ENCODE results near the gene ANKS1A.

The ANKS1A gene

DNA sequence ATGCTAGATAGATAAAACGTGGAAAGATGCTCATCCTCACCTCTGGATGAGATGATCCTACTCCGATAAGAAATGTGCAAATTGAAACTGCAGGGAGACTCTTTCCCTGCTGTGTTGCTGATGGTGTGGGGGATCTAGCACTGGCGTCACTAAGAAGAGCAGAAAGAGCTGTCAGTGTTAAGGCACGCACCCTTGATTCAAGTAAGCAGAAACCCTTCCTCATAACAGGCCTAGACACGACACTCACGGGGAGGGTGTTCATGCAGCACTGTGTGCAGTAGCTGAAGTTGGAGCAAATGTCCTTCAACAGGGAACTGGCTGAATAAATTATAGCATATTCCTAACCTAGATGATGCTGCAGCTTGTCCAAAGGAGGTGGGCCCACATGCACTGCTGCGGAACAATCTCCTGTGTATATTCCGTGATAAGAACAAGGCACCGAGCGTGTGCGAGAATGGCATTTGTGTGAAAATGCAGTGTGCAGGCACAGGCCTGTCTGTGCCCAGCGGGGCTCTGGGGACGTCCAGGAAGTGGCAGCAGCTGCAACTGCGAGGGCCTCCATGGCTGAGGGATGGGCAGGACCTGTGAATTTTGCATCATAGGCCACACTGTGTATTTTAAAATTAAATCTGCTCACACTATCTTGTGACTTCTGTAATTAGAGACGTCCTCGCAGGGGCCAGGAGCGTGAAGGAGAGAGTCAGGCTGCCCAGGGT lies 188.1 kb downstream of the ANKS1A start:
- no peak overlapping the region for H4K8ac ChIP-seq (ENCODE audit: low read depth, low read length)
- DNase-seq, result no peak
- H3K4me1 ChIP-seq (ENCODE audit: control insufficient read depth in 1 of 2, insufficient read depth in 2 of 2, low read length in 2 of 2), result peaks cover 0 to 10% of the 10 kb centered on the region in 2 experiments
- H3K9me3 ChIP-seq (ENCODE audit: insufficient read depth, low read depth, low read length), result peaks cover 6% of the 10 kb centered on the region
- no CpG with 5 or more reads among the region's 17 CpGs for WGBS (ENCODE audit: extremely low coverage, insufficient coverage, insufficient read length)
- no peak overlapping the region for H4K12ac ChIP-seq (ENCODE audit: low read depth, low read length)
- no peak overlapping the region for H2BK5ac ChIP-seq (ENCODE audit: low read depth, low read length, poor library complexity)
- no peak overlapping the region for H2AFZ ChIP-seq (ENCODE audit: insufficient read depth, low read length, poor library complexity)
- no peak overlapping the region for H3K18ac ChIP-seq (ENCODE audit: low read length)
- no peak overlapping the region for H3K27ac ChIP-seq (ENCODE audit: low read depth, low read length)
- H3K9ac ChIP-seq (ENCODE audit: low read length), result no peak overlapping the region
- no peak overlapping the region for H3K4ac ChIP-seq (ENCODE audit: low read depth, low read length)
- no peak overlapping the region for H4K91ac ChIP-seq (ENCODE audit: low read depth, low read length)
- H2BK120ac ChIP-seq (ENCODE audit: insufficient read depth, low read length, poor library complexity), result no peak overlapping the region
- no peaks in the 10 kb centered on the region for H3K27me3 ChIP-seq (ENCODE audit: insufficient read depth, low read length)
- no peak overlapping the region for H3K23ac ChIP-seq (ENCODE audit: low read length)
- H2BK12ac ChIP-seq (ENCODE audit: low read length), result no peak overlapping the region
- H3K4me2 ChIP-seq (ENCODE audit: low read length), result no peak overlapping the region
- H2AK5ac ChIP-seq (ENCODE audit: low read length), result no peak overlapping the region
- peaks cover 4% of the 10 kb centered on the region for H3K79me1 ChIP-seq (ENCODE audit: low read length)
- no peak overlapping the region for H3K4me3 ChIP-seq (ENCODE audit: low read depth, low read length)
- H3K14ac ChIP-seq (ENCODE audit: low read length), result no peak overlapping the region
- H3K36me3 ChIP-seq (ENCODE audit: control insufficient read depth in 1 of 2, insufficient read depth in 2 of 2, low read length in 2 of 2), result peaks cover 91 to 92% of the 10 kb centered on the region in 2 experiments
- H3K79me2 ChIP-seq (ENCODE audit: control insufficient read depth, insufficient read depth, low read length, poor library complexity), result no peaks in the 10 kb centered on the region

DNA sequence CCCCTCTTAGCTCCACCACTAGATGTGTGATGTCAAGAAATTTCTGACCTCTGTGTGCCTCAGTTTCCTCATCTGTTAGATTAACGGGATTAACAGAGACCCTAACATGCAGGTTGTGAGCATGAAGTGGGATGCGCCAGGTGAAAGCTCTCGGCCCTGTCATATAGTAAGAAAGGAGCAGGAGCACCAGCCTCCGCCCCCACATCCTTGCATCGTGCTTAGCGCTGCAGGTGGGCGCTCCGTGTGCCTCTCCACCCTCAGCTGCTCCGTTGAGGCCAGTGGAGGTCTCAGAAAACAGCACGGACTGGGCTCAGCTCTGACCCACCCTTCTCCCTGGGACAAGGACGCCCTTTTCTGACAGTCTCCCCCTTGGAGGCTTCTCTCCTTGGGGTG lies 188.7 kb downstream of the ANKS1A start:
- Histone ChIP-seq H3K9me3 (ENCODE audit: insufficient read depth, low read depth, low read length) (peaks cover 6% of the 10 kb centered on the region), H3K23ac (ENCODE audit: low read length) (no peak overlapping the region), H4K8ac (ENCODE audit: low read depth, low read length) (no peak overlapping the region), H4K91ac (ENCODE audit: low read depth, low read length) (no peak overlapping the region), H2BK5ac (ENCODE audit: low read depth, low read length, poor library complexity) (no peak overlapping the region), H3K4me2 (ENCODE audit: low read length) (no peak overlapping the region), H3K27me3 (ENCODE audit: insufficient read depth, low read length) (no peaks in the 10 kb centered on the region), H4K12ac (ENCODE audit: low read depth, low read length) (no peak overlapping the region), H2AK5ac (ENCODE audit: low read length) (no peak overlapping the region), H3K79me2 (ENCODE audit: control insufficient read depth, insufficient read depth, low read length, poor library complexity) (no peaks in the 10 kb centered on the region), H2BK120ac (ENCODE audit: insufficient read depth, low read length, poor library complexity) (no peak overlapping the region), H3K27ac (ENCODE audit: low read depth, low read length) (no peak overlapping the region), H3K4ac (ENCODE audit: low read depth, low read length) (no peak overlapping the region), H2BK12ac (ENCODE audit: low read length) (no peak overlapping the region), H3K36me3 (ENCODE audit: control insufficient read depth in 1 of 2, insufficient read depth in 2 of 2, low read length in 2 of 2) (peaks cover 91 to 92% of the 10 kb centered on the region in 2 experiments), H3K14ac (ENCODE audit: low read length) (no peak overlapping the region), H3K4me1 (ENCODE audit: control insufficient read depth in 1 of 2, insufficient read depth in 2 of 2, low read length in 2 of 2) (peaks cover 0 to 8% of the 10 kb centered on the region in 2 experiments), H3K79me1 (ENCODE audit: low read length) (peaks cover 3% of the 10 kb centered on the region), H3K18ac (ENCODE audit: low read length) (no peak overlapping the region), H2AFZ (ENCODE audit: insufficient read depth, low read length, poor library complexity) (no peak overlapping the region), H3K4me3 (ENCODE audit: low read depth, low read length) (no peak overlapping the region), H3K9ac (ENCODE audit: low read length) (no peak overlapping the region)
- DNase-seq, result no peak
- WGBS (ENCODE audit: extremely low coverage, insufficient coverage, insufficient read length), result no CpG with 5 or more reads among the region's 11 CpGs

DNA sequence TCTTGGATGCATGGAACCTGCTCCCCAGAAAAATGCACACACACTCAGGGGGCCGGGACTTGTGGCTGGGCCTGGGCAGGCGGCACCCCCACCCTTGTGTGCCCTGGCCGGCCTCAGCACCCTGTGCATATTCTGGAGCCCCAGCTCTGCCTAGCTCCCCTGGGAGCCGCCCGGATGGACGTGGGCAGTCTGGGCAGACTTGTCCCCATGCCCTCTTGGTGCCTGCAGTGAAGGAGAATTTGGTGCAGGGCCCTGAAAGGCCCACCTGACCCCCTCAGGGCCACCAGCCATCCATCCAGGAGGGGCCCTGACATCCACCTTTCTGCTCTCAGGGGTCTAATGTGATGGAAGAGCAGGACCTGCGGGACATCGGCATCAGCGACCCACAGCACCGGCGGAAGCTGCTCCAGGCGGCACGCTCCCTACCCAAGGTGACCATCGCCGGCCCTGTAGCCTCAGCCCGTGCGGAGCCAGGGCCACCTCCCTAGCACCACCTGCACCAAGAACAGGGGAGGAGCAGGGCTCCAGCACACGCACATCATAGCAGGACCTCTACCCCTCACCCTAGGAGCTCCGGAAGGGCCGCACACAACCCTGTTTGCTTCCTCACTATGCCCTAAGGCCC lies 189.3 kb downstream of the ANKS1A start:
- no peak overlapping the region for H4K8ac ChIP-seq (ENCODE audit: low read depth, low read length)
- H3K4me1 ChIP-seq (ENCODE audit: control insufficient read depth in 1 of 2, insufficient read depth in 2 of 2, low read length in 2 of 2), result peaks cover 0 to 3% of the 10 kb centered on the region in 2 experiments
- H2BK120ac ChIP-seq (ENCODE audit: insufficient read depth, low read length, poor library complexity), result no peak overlapping the region
- no CpG with 5 or more reads among the region's 20 CpGs for WGBS (ENCODE audit: extremely low coverage, insufficient coverage, insufficient read length)
- H3K27ac ChIP-seq (ENCODE audit: low read depth, low read length), result no peak overlapping the region
- H3K36me3 ChIP-seq (ENCODE audit: control insufficient read depth in 1 of 2, insufficient read depth in 2 of 2, low read length in 2 of 2), result peaks cover 91 to 92% of the 10 kb centered on the region in 2 experiments
- H2AK5ac ChIP-seq (ENCODE audit: low read length), result no peak overlapping the region
- H3K9ac ChIP-seq (ENCODE audit: low read length), result no peak overlapping the region
- no peak overlapping the region for H3K4ac ChIP-seq (ENCODE audit: low read depth, low read length)
- H3K9me3 ChIP-seq (ENCODE audit: insufficient read depth, low read depth, low read length), result peaks cover 6% of the 10 kb centered on the region
- H4K12ac ChIP-seq (ENCODE audit: low read depth, low read length), result no peak overlapping the region
- H3K27me3 ChIP-seq (ENCODE audit: insufficient read depth, low read length), result no peaks in the 10 kb centered on the region
- H3K4me3 ChIP-seq (ENCODE audit: low read depth, low read length), result no peak overlapping the region
- H3K18ac ChIP-seq (ENCODE audit: low read length), result peak overlapping the region; percentile 57
- H3K4me2 ChIP-seq (ENCODE audit: low read length), result no peak overlapping the region
- no peak overlapping the region for H2AFZ ChIP-seq (ENCODE audit: insufficient read depth, low read length, poor library complexity)
- no peak overlapping the region for H2BK12ac ChIP-seq (ENCODE audit: low read length)
- H2BK5ac ChIP-seq (ENCODE audit: low read depth, low read length, poor library complexity), result no peak overlapping the region
- peaks cover under 1% of the 10 kb centered on the region for H3K79me1 ChIP-seq (ENCODE audit: low read length)
- no peak overlapping the region for H3K14ac ChIP-seq (ENCODE audit: low read length)
- H3K23ac ChIP-seq (ENCODE audit: low read length), result no peak overlapping the region
- H3K79me2 ChIP-seq (ENCODE audit: control insufficient read depth, insufficient read depth, low read length, poor library complexity), result no peaks in the 10 kb centered on the region
- no peak for DNase-seq
- no peak overlapping the region for H4K91ac ChIP-seq (ENCODE audit: low read depth, low read length)

DNA sequence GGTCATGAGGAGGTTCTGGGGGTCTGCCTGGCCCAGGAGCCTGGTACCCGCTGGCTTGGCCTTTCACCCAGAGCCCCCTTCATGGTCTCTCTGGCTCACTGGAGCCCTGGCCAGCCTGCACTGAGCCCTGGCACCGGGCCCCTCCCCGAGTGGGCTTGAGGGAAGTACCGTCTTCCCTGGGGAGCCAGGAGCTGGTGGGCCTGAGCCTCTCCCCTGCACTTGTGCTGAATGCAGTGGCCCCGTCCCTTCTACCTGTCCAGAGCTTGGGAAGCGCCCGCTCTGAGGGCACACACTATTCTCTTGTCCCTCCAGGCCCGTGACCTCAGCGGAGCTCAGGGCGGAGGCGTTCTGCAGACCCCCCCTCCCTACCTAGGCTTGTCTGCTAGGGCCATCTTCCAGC lies 189.8 kb downstream of the ANKS1A start:
- Histone ChIP-seq H3K9ac (ENCODE audit: low read length) (no peak overlapping the region), H2BK120ac (ENCODE audit: insufficient read depth, low read length, poor library complexity) (no peak overlapping the region), H3K79me2 (ENCODE audit: control insufficient read depth, insufficient read depth, low read length, poor library complexity) (no peaks in the 10 kb centered on the region), H3K4me3 (ENCODE audit: low read depth, low read length) (no peak overlapping the region), H3K4ac (ENCODE audit: low read depth, low read length) (no peak overlapping the region), H3K27ac (ENCODE audit: low read depth, low read length) (no peak overlapping the region), H2BK12ac (ENCODE audit: low read length) (no peak overlapping the region), H3K9me3 (ENCODE audit: insufficient read depth, low read depth, low read length) (peaks cover 8% of the 10 kb centered on the region), H3K14ac (ENCODE audit: low read length) (no peak overlapping the region), H4K91ac (ENCODE audit: low read depth, low read length) (no peak overlapping the region), H3K36me3 (ENCODE audit: control insufficient read depth in 1 of 2, insufficient read depth in 2 of 2, low read length in 2 of 2) (peaks cover 92 to 94% of the 10 kb centered on the region in 2 experiments), H2AK5ac (ENCODE audit: low read length) (no peak overlapping the region), H3K4me1 (ENCODE audit: control insufficient read depth in 1 of 2, insufficient read depth in 2 of 2, low read length in 2 of 2) (no peaks in the 10 kb centered on the region), H3K23ac (ENCODE audit: low read length) (no peak overlapping the region), H2AFZ (ENCODE audit: insufficient read depth, low read length, poor library complexity) (no peak overlapping the region), H3K4me2 (ENCODE audit: low read length) (no peak overlapping the region), H4K12ac (ENCODE audit: low read depth, low read length) (no peak overlapping the region), H2BK5ac (ENCODE audit: low read depth, low read length, poor library complexity) (no peak overlapping the region), H3K79me1 (ENCODE audit: low read length) (no peaks in the 10 kb centered on the region), H3K27me3 (ENCODE audit: insufficient read depth, low read length) (no peaks in the 10 kb centered on the region), H4K8ac (ENCODE audit: low read depth, low read length) (no peak overlapping the region), H3K18ac (ENCODE audit: low read length) (no peak overlapping the region)
- no CpG with 5 or more reads among the region's 11 CpGs for WGBS (ENCODE audit: extremely low coverage, insufficient coverage, insufficient read length)
- DNase-seq, result no peak

Measured in trophoblast cell (in vitro differentiated cells and primary cell).